D341Med (cell line): Measurements from ENCODE around the gene SULT1C3.

Experiments
- DNase-seq: peaks from one replicate; pipeline ENCODE4 v3.0.0; 2012; ENCODE audit warnings: low spot score

The SULT1C3 gene

DNA sequence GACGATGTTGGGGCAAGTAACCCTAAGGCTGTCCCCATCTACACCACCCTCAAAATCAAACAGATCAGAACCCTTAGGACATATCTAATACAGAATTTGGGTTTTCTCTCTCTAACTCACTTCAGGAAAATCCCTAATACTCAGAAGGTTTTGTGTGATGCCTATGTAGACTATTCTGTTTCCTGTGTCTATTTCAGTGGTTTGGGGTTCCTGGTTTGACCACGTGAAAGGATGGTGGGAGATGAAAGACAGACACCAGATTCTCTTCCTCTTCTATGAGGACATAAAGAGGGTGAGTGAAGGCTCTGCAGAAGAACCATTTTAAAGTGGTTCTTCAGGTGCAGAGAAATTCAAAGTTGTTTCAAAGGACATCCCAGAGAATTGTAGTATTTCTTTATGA, 65.2 kb downstream of the SULT1C3 start:
- DNase-seq: no peak

DNA sequence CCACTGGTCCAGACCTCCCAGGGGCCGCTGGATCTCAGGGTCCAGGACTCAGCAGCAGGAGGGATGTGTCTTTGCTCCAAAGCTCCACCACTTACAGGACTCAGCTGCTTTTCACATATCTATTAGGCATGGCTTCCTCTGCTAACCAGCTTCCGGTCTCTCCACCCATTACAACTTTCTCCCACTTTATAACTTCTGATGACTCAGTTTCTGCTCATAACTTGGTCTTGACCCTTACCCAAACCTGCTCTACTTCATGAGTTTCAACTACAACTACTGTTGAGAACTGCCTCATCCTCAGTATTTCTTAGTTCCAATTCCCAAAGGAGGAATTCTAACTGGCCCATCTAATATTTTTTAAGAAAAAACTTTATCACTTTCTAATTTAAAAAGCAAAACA, 66.1 kb downstream of the SULT1C3 start:
- DNase-seq: no peak

DNA sequence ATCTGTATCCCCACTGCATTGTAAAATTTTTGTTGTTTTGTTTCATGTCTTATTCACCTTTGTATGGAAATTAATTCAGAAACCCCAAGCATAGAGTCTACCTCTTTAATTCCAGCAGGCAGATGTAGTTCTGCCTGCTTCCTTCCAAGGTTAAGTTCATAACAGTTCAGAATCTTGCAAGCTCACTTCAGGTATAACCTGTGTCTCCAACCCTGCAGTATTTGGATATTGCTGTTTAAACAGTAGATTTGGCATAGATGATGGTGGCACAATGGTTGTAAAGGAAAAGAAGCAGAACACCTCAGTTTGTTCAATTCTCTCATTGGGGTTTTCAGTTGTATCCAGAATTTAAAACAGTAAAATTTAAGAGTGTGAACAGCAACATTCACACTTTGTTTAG, 70.1 kb downstream of the SULT1C3 start:
- DNase-seq: no peak
